HG02840 (cell line): ENCODE results near the gene CAMTA1.
"Not testable (repeated sequence)": the region's sequence is repeated elsewhere in the genome, so short reads cannot be mapped to it uniquely, and the experiment has no call there.

Experiments
- ATAC-seq: cut with Tn5 transposase; IDR thresholded peaks from one replicate; pipeline ENCODE4 v1.9.1; 2021; ENCODE audit warnings: mild to moderate bottlenecking, moderate library complexity, moderate number of reproducible peaks; ENCODE audit not compliant: unreplicated experiment, low FRiP score

CAMTA1 gene

DNA sequence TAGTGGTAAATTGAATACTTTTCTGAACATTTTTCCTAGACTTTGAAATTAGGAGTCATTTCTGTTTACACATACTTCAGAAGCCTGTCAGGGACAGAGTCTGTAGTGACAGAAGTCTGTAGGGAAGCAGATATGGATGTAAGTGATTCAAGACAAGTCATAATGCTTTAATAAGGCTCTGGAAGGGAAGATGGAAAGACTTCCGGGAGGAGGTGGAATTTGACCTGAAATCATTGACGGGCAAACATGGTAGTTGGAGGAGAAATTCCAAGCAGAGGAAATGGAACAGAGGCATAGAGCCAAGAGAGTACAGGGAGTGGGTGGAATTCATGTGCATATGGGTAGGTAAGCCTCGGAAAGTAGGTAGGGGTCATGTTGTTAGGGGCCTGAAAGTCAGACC is 22.5 kb downstream of the CAMTA1 start:
- no peak for ATAC-seq

DNA sequence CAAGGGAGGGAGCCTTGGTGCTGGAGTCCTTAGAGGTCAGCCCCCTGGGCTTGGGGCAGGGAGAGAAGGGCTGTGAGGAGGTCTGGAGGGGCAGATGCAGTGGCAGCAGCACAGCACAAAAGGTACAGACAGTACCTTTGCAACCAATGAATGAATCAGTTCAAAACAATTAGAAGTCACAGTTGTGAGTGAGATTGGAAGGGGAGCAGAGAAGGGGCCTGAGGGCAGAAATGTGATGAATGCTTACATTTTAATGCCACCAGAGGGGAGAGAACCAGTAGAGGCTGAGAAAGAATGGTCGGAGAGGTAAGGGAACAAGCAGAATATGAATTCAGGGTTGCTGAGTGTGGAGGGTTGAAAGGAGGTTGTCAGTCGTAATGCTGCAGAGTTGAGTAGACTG is 24.2 kb downstream of the CAMTA1 start:
- ATAC-seq: no peak

DNA sequence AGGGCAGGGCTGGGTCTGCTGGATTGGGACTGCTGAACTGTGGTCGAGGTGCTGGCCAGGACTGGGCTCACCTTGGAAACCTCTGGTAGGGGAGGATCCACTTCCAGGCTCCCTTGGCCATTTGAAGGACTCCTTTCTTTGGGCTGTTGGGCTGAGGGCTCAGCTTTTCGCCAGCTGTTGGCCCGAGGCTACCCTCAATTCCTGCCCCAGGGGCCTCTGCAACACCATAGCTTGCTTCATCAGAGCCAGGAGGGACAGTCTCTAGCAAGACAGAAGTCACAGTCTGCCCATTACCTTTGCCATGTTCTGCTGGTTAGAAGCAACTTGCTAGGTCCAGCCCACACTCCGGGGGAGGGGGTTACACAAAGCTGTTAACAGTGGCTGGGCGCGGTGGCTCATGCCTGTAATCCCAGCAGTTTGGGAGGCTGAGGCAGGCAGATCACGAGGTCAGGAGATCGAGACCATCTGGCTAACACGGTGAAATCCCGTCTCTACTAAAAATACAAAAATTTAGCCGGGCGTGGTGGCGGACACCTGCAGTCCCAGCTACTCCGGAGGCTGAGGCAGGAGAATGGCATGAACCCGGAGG is 25.0 kb downstream of the CAMTA1 start:
- ATAC-seq: not testable (repeated sequence)

DNA sequence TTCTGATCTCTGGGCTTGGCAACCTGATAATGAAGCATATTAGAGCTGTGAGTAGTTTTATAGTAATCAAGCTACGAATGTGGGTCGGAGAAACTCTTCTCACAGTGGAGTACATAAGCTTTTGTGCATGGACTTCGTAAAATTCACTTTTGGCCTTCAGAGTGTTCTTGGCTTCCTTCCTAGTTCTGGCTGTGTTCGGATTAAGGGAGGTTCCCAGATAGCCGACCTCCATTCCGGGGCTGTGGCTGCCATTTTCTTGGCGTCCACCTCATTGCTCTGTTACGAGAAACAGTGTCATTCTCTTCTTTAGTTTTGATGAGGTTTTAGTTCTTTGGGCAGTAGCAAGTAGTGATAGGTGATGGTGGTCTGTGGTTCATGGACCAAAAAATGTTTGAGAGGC is 26.3 kb downstream of the CAMTA1 start:
- ATAC-seq: no peak

DNA sequence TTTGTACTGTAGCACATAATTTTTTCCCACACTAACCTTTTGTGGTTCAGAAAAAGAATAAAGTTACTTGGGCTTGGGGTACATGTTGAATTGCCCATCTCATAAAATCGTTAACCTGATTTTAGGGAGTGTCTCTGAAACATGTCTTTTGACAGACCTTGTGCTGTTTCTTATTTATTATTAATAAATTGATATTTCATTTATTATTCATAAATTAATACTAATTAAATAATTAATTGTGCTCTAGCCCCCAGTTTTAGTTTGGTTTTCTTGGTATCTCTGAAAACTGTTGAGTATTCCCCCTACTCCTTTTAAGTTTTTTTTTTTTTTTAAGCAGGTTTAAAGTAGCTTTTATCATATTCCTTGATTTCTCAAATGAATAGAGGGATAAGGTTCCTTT is 27.9 kb downstream of the CAMTA1 start:
- no peak for ATAC-seq

DNA sequence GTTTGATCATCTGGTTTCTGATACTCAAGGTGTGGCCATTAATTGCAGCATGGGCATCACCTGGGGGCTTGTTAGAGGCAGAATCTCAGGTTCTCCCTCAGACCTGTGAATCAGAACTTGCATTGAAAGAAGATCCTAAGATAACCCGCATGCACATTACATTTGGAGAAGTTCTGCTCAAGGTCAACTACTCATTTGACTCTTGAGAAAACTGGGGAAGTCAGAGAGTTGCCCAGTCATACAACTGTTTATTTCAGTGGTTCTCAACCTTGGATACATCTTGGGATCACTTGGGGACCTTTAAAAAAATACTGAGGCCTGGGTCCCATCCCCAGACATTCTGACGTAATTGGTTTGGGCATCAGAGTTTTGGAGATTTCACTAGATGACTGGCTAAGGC is 30.5 kb downstream of the CAMTA1 start:
- no peak for ATAC-seq

DNA sequence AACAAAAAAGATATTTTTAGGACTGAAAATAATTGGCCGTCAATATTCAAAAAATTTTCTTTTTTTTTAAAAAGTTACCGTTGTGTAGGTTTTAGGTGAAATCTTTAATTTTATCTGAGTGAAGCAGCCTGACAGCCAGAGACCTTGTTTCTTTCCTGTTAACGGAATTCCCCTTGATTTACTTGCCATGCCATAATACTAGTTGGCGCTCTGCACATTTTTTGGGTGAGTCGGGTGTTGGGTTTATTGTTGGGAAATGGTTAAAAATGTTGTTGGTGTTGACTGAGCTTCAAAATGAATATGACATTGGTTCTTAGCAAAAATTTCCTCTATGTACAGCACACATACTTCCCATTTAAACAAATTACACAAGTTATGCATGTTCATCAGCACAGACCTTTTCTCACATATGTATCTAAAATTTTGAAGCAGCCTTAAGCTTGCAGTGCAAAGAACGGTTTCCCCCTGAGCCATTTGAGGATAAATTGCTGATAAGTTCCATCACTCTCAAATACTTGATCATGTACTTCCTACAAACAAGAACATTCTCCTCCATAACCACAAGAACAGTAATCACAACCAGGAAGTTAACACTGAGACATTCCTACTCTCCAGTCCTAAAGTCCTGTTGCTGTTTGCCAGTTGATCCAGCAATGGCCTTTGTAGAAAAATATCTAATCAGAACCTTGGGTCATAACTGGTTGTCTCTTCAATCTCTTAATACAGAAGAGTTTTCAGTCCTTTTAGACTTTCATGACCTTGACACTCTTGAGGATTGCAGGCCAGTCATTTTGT is 34.2 kb downstream of the CAMTA1 start:
- no peak for ATAC-seq

DNA sequence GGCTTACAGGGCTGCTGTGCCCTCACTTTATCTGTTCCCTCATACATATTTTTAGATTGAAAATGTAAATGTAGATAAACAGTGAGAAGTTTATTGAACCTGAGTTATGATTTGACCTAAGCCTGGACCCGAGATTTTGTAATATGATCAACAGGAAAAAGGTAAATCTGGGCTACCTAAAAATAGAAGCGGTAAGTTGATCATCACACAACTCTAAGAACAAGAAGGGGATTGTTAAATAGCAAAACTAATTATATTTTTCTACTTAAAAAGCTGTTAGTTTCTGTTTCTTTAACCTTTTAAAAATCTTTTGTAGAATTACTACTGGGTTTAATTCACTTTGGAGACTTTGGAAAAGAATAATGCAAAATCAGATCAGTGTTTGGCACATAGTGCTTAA is 35.6 kb downstream of the CAMTA1 start:
- ATAC-seq: no peak

DNA sequence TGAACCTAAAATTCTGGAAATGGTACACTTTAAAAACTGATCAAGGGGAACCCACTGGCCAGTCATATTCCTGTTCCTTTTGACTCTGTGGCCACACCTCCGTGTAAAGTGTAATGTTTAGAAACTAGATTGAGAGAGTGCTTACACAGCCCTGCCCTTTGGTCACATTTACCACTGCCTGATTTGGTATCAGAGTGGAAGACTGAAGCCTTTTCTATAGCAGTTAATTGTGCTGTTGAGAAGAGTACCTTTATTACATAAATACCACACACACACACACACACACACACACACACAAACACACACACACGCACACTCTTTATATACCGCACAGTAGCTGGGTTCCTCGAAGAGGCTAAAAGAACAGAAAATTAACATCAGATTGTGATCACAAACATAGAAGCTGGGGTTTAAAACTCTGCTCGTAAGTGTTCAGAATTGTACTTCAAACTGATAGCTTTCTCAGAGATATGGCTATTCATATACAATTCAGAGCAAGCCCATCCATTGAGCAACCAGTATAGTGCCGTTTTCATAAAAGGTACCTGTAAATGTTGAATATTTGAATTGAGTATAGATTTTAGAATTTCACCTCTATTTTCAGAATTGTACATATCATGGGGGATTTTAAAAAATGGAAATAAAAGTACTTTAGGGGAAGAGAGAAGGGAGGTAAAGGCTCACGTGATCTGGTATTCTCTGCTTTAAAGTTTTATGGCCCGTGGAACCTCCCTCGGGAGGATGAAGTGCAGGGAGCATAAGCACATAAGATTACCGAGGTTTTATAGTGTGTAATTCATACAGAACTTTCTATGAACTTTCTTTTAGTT is 37.5 kb downstream of the CAMTA1 start:
- ATAC-seq: no peak

DNA sequence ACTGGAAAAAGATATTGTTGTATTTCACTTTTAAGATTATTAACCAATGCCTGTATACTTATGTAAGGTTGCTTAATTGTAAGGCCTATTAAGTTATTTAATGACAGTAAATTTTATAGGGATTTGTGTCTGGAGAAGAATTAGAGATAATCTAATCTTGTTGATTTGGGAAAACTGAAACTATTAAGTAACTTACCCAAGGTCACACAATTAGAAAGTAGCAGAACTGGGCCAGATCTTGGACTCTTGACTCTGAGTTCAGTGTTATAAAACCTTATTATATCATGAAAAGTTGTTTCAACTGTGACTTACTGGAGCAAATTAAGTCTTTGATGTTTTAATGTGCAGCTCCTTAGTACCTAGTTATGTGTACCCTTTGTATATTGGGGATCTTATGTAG is 38.5 kb downstream of the CAMTA1 start:
- no peak for ATAC-seq

DNA sequence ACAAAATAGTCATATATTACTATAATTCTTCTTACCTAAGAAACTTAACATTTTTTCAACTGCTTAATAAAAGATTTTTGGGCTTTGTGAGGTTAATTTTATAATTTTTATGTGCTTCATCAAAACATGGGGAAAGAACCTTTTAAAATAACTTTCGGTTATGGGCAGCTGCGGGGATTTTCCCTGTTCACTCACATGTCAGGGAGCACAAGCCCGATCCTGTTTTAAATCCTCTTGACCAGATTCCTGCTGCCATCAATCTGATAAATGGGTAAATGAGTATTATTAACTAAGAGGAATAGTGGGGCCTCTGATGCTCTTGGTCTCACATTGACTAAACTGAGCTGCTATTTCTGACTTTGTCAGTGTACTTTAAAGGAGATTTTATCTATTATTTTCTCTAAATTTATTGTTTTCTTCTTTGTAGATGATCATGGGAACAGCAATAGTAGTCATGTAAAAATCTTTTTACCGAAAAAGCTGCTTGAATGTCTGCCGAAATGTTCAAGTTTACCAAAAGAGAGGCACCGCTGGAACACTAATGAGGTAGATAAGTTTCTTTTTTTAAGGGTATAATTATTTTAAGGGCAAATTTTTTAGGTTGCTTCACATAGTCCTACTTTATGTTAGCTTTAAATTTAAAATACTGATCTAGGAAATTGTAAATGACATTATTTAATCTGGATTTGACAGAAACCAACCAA is 39.6 kb downstream of the CAMTA1 start:
- ATAC-seq: no peak

DNA sequence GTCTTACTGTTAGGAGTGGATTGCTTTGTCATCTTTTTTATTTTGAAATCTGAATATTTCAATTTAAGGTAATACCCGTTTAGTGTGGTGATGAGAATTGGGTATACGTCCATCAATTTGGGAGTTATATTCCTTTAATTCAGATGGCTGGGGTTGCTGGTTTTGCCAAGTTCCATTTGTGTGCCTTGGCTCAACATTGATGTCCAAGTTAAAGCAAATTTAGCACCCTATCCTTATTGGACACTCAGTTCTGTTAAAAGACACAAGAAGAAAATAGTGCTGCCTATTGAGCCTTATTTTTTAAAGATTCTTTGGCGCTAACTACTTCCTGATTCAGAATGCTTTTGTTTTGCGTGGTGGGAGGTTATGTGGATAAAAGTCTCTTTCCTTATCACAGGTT is 40.6 kb downstream of the CAMTA1 start:
- no peak for ATAC-seq

DNA sequence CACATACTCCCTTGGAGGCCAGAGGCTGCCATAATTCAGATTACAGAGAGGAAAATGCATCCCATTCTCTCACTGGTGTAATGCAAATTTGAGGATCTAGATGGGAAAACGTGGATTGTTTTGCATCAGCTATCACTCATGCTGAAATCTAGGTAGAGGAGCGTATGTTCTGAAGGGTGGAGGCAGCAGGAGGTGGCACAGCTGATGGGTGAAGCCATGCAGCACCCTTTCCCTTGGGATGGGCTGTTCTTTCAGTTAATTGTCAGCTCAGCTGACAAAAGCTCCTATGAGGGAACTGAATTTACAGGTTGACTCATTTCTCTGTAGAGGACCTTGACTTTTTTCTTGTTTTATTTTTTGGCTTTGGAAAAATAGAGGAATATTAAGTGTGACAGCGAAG is 41.8 kb downstream of the CAMTA1 start:
- ATAC-seq: no peak

DNA sequence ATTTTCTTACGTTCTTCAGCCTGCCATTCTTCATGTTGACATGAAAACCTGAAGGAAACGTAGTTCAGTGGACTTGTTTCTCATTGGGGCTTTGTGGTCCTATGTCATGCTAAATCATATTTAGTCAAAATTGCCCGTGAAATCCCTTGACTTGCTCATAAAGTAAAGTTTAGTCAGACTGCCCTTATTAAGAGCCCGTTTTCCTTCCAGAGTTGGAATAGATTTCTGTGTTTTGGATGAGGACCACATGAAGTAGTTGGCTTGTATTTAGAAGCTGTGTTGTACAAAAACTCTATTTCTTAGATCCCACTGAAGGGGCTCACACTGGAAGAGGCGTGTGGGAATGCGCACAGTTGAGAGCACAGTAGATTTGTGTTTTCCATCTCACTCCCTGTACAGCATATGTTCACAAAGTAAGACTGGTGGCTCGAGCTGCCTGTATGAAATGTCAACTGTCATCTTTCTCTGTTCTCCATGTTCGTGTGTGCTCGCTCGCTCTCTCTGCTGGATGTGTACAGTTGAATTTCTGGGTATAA is 42.4 kb downstream of the CAMTA1 start:
- no peak for ATAC-seq

DNA sequence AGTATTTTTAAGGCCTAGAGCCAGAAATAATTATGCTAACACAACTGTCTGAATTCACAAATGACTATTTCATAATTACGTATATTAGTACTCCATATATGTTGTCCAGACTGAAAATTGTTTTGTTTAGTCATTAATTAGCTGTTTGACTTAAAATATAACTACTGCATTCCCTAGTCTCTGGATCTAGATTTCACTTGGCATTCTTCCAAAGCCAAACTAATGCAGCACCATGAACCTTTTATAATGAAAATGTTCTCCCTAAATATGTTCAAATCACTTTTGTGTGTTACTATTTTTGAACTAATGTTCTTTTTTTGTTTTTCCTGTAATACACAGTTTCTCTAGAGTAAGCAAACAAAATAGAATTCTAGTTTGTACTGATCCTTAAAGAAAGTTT is 46.1 kb downstream of the CAMTA1 start:
- no peak for ATAC-seq

DNA sequence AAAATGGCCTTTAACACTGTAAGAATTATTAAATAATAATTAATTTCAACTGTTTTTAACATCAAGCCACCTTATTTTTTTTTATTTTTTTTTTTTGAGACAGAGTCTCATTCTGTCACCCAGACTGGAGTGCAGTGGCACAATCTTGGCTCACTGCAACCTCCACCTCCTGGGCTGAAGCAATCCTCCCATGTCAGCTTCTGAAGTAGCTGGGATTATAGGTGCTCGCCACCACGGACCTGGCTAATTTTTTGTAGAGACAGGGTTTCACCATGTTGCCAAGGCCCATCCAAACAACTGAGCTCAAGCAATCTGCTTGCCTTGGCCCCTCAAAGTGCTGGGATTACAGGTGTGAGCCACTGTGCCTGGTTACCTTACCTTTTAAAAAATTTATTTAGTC is 46.8 kb downstream of the CAMTA1 start:
- not testable (repeated sequence) for ATAC-seq

DNA sequence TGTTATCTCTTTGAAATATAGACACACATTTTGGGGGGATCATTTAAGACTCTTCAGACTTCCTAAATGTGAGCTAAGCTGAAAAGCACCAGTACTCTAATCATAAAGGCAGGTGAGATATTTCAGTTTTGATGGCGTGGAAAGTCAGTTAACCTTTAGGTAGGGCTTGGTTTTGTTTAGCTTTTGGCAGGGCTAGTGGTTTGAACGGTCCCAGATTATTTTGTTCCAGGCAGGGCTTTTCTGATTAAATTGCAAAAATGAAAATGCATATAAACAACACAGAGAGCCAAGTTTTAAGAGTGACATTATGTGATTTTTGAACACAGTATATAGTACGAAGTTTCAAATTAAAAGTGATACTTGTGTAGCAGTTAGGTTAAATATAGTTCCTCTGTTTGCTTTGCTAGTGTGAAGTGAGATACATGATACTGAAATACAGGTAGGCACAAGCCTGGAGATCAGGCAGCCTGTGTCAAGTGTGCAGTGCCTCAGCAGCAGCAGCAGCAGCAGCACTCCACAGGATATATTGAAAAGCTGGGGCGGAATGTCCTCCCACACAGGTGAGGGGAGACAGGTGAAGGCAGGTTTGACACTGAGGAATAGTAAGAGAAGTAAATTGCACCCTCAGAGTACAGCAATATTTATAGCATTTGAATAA is 47.4 kb downstream of the CAMTA1 start:
- ATAC-seq: no peak

DNA sequence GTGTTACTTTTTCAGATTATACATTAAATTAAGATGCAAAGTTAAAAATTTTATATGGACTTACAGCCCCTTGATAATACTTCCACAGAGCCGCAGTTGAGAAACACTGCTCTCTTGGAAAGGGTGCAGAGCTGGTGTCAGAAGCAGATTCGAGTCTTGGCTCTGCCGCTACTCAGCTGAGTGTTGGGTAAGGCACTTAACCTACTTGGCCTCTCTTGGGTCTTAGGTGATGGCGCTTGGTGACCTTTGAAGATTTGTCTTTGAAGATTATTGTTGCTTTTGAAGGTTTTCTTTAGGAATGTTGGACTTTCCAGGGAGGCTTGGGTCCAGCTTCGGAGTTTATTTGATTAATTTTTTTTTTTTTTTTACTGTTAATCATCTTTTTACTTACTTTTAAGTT is 48.5 kb downstream of the CAMTA1 start:
- ATAC-seq: no peak

DNA sequence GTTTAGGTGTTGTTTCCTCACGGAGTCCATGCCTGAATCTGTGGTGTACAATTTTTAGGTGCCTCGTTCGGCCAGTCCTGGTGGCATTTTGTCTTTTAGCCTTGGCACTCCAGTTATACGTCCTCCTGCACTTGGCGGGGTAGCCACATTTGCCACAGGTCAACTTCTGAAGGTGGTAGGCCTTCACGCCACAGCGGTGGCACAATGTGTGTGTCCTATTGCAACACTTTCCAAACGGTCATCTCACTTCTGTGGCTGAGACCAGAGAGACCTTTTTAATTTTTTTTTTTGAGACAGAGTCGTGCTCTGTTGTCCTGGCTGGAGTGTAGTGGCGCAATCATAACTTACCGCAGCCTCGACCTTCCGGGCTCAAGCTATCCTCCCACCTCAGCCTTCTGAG is 49.1 kb downstream of the CAMTA1 start:
- no peak for ATAC-seq

DNA sequence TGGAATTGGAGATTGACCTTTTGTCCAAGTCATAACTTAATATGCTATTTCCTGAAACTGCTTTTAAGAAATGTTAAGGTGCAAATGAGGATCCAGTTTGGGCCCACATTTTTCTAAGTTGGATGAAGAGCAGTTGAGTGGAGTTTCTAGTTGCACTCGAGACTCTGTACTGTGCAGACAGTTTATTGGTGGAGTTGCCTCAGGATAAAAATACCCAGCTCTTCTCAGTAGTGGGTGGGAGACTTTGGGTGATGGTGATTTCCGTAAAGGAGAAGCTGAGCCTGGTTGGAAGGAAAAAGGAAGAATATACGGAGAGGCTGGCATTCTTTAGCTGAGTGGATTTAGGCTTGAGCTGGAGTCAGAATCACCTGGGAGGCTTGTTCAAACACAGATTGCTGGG is 49.9 kb downstream of the CAMTA1 start:
- ATAC-seq: no peak
